Measurements from ENCODE around the gene HAVCR2. TPM values are rescaled to one million over a fixed set of nuclear protein-coding genes. Genes with fewer than 3 reads are reported as not detected.

The HAVCR2 gene
- total and polyA plus RNA-seq, 2 of the 13 experiments (the other 11 are each of a cell fraction or from before 2014, with no cell fraction given), result 0.07 to 0.16 TPM

DNA sequence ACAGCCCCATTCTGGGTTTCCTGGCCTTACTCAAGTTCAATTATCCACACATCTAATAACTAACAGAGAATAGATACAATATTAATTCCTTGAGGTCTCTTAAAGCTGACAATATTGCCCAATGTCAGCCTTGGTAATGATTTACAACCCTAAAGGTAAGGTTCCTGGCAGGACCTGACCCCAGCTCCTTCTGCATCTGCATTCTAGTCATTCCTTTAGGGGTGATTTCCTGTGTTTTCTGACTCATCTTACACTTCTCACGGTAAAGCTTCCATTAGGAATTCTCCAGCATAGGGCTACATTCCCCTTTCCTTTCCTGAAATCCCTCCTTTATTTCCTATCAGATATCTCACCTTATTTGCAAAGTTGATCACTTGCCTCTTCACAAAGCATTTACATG is 59.2 kb downstream of the HAVCR2 start (continued):
- no peak for TF ChIP-seq ZBTB3 (CRISPR knock-in tag; IDR thresholded peaks at IDR 0.05; ENCODE audit: borderline replicate concordance, low read depth)
- peak; percentile 45; the same call in 1 of the 2 replicates for TF ChIP-seq SOX5 (CRISPR knock-in tag; IDR thresholded peaks at IDR 0.05; ENCODE audit: borderline replicate concordance)
- TF ChIP-seq CEBPG (CRISPR knock-in tag; IDR thresholded peaks at IDR 0.05), result peak; percentile 79

DNA sequence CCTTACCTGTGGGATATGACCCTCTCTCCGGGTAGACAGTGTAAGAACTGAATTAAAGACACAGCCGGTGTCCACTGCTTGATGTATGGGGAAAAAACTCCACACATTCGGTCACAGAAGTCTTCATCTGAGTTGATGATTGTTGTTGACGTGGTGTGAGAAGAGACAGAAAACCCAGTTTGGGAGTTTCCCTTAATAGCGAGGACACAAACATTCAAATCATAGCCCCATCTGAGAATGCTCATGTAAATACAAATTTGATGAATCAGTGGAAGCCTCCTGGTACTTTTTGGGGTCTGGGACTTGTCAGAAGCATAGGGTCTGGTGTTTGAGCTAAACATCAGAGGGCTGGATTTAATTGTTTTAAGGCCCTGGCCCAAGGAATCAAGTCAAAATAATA is 60.9 kb downstream of the HAVCR2 start:
- H3K4me1 ChIP-seq (ENCODE audit: insufficient read depth, low read length), result peaks cover 59% of the 10 kb centered on the region
- no peak for DNase-seq (ENCODE audit: low spot score)
- TF ChIP-seq JUN (CRISPR knock-in tag; IDR thresholded peaks at IDR 0.05) (no peak), MAFF (IDR thresholded peaks at IDR 0.05; ENCODE audit: low read depth, low read length) (no peak), TBL1XR1 (IDR thresholded peaks at IDR 0.05; ENCODE audit: borderline replicate concordance, low read length, partially characterized antibody) (no peak), SRF (IDR thresholded peaks at IDR 0.05; ENCODE audit: low read depth, low read length) (no peak), ZNF230 (CRISPR knock-in tag; IDR thresholded peaks at IDR 0.05) (no peak), NFE2L1 (CRISPR knock-in tag; IDR thresholded peaks at IDR 0.05; ENCODE audit: borderline replicate concordance) (no peak), ZIK1 (CRISPR knock-in tag; IDR thresholded peaks at IDR 0.05; ENCODE audit: borderline replicate concordance, low read depth) (no peak), SMARCC2 (IDR thresholded peaks at IDR 0.05) (no peak), KAT2B (IDR thresholded peaks at IDR 0.05; ENCODE audit: borderline replicate concordance, low read depth, low read length) (no peak), SAFB2 (CRISPR knock-in tag; IDR thresholded peaks at IDR 0.05; ENCODE audit: borderline replicate concordance, low read depth) (no peak), ZNF605 (CRISPR knock-in tag; IDR thresholded peaks at IDR 0.05) (no peak), ADNP (CRISPR knock-in tag; IDR thresholded peaks at IDR 0.05) (no peak), ZNF253 (CRISPR knock-in tag; IDR thresholded peaks at IDR 0.05; ENCODE audit: borderline replicate concordance) (no peak), SIX4 (CRISPR knock-in tag; IDR thresholded peaks at IDR 0.05) (no peak)
- TF ChIP-seq, protein P1, sequence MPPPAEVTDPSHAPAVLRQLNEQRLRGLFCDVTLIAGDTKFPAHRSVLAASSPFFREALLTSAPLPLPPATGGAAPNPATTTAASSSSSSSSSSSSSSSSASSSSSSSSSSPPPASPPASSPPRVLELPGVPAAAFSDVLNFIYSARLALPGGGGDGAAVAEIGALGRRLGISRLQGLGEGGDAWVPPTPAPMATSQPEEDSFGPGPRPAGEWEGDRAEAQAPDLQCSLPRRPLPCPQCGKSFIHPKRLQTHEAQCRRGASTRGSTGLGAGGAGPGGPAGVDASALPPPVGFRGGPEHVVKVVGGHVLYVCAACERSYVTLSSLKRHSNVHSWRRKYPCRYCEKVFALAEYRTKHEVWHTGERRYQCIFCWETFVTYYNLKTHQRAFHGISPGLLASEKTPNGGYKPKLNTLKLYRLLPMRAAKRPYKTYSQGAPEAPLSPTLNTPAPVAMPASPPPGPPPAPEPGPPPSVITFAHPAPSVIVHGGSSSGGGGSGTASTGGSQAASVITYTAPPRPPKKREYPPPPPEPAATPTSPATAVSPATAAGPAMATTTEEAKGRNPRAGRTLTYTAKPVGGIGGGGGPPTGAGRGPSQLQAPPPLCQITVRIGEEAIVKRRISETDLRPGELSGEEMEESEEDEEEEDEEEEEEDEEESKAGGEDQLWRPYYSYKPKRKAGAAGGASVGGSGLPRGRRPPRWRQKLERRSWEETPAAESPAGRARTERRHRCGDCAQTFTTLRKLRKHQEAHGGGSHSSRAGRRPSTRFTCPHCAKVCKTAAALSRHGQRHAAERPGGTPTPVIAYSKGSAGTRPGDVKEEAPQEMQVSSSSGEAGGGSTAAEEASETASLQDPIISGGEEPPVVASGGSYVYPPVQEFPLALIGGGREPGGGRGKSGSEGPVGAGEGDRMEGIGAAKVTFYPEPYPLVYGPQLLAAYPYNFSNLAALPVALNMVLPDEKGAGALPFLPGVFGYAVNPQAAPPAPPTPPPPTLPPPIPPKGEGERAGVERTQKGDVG (CRISPR knock-in tag; IDR thresholded peaks at IDR 0.05; ENCODE audit: borderline replicate concordance), result no peak
- TF ChIP-seq, protein P2, sequence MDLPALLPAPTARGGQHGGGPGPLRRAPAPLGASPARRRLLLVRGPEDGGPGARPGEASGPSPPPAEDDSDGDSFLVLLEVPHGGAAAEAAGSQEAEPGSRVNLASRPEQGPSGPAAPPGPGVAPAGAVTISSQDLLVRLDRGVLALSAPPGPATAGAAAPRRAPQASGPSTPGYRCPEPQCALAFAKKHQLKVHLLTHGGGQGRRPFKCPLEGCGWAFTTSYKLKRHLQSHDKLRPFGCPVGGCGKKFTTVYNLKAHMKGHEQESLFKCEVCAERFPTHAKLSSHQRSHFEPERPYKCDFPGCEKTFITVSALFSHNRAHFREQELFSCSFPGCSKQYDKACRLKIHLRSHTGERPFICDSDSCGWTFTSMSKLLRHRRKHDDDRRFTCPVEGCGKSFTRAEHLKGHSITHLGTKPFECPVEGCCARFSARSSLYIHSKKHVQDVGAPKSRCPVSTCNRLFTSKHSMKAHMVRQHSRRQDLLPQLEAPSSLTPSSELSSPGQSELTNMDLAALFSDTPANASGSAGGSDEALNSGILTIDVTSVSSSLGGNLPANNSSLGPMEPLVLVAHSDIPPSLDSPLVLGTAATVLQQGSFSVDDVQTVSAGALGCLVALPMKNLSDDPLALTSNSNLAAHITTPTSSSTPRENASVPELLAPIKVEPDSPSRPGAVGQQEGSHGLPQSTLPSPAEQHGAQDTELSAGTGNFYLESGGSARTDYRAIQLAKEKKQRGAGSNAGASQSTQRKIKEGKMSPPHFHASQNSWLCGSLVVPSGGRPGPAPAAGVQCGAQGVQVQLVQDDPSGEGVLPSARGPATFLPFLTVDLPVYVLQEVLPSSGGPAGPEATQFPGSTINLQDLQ (CRISPR knock-in tag; IDR thresholded peaks at IDR 0.05), result no peak
- ChIA-PET POLR2A (no interaction called here), CTCF (ENCODE audit: low intra/inter-chr PET ratio, low total read pairs) (no interaction called here)
- ATAC-seq, result no peak
- no peaks in the 10 kb centered on the region for H3K27me3 ChIP-seq (ENCODE audit: control insufficient read depth in 1 of 2, insufficient read depth in 2 of 2, low read length in 2 of 2)
- H2AFZ ChIP-seq (ENCODE audit: low read length), result no peak overlapping the region
- H4K20me1 ChIP-seq (ENCODE audit: insufficient read depth, low read length), result no peaks in the 10 kb centered on the region
- 97% methylated on average over 5 of the region's 5 CpGs for WGBS (ENCODE audit: low lambda C conversion rate)
- no peak overlapping the region for H3K9ac ChIP-seq (ENCODE audit: insufficient read depth, low read depth, low read length)
- no peak for FAIRE-seq
- H3K79me2 ChIP-seq (ENCODE audit: insufficient read depth, low read length), result no peaks in the 10 kb centered on the region
- no peak overlapping the region for H3K27ac ChIP-seq (ENCODE audit: extremely low read length, insufficient read depth, low read length)
- peaks cover 2 to 4% of the 10 kb centered on the region in 2 experiments; a peak in 4 of 5 replicates for H3K36me3 ChIP-seq (replicated peaks in 1 of 2; ENCODE audit: control insufficient read depth in 1 of 2, insufficient read depth in 2 of 2, low read length in 2 of 2)
- in situ Hi-C loops (cut with HindIII; ENCODE audit: extremely low pct_ligation_motif_present, low pct_unique_long_range_greater_than_20kb) (no loop called here), intact Hi-C loops (cut with micrococcal nuclease; ENCODE audit: unreplicated experiment) (no loop called here)
- BruUV-seq (replicated peaks), result no TSS peak
- no peak overlapping the region for H3K4me3 ChIP-seq (replicated peaks in 1 of 3; ENCODE audit: insufficient read depth in 1 of 3, low read depth in 2 of 3, low read length in 3 of 3)
- no peak overlapping the region for H3K4me2 ChIP-seq (ENCODE audit: low read depth, low read length)
- H3K9me3 ChIP-seq (ENCODE audit: low read length), result no peaks in the 10 kb centered on the region

All from HepG2 (cell line).